HL-60 (cell line): ENCODE data around the gene SDHAF2.

Experiments used
- GABPA ChIP-seq: IDR thresholded peaks from 2 replicates; pipeline ENCODE4 v1.6.1; 2012; ENCODE audit warnings: low read depth
- POLR2AphosphoS5 ChIP-seq: IDR thresholded peaks from 2 replicates; pipeline ENCODE4 v1.6.1; 2012; ENCODE audit warnings: low read depth
- SPI1 ChIP-seq: IDR thresholded peaks from 2 replicates; pipeline ENCODE4 v1.6.1; 2012; ENCODE audit warnings: low read depth, mild to moderate bottlenecking, borderline replicate concordance
- TF ChIP-seq, protein P1 (sequence below): IDR thresholded peaks from one replicate; pipeline ENCODE4 v1.5.1; 2011; ENCODE audit warnings: low read length, control low read depth, inconsistent platforms; ENCODE audit not compliant: insufficient read depth
- TF ChIP-seq, protein P2 (sequence below): IDR thresholded peaks from 2 replicates; pipeline ENCODE4 v1.6.1; 2012; ENCODE audit warnings: low read depth; ENCODE audit not compliant: insufficient replicate concordance

DNA sequence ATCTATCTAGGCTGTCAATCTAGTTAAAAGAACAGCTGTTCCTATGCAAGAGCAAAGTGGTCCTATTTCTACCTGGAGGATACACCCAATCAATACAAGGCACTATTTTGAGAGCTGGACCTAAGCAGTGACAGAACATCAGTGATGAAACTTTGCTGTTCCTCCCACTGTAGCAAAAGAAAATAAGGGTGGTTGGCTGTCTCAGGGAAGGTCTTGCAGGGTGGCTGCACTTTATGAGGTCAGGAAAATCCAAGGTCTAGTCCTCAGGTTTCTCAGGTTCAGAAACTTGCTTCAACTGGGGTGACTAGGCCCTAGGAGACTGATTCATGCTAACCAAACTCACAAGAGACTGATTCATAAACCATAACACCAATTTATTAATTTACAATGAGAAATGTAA lies 11.8 kb upstream of the SDHAF2 start:
- TF ChIP-seq, protein P1, sequence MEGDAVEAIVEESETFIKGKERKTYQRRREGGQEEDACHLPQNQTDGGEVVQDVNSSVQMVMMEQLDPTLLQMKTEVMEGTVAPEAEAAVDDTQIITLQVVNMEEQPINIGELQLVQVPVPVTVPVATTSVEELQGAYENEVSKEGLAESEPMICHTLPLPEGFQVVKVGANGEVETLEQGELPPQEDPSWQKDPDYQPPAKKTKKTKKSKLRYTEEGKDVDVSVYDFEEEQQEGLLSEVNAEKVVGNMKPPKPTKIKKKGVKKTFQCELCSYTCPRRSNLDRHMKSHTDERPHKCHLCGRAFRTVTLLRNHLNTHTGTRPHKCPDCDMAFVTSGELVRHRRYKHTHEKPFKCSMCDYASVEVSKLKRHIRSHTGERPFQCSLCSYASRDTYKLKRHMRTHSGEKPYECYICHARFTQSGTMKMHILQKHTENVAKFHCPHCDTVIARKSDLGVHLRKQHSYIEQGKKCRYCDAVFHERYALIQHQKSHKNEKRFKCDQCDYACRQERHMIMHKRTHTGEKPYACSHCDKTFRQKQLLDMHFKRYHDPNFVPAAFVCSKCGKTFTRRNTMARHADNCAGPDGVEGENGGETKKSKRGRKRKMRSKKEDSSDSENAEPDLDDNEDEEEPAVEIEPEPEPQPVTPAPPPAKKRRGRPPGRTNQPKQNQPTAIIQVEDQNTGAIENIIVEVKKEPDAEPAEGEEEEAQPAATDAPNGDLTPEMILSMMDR, result no peak
- no peak for TF ChIP-seq GABPA
- TF ChIP-seq SPI1, result no peak
- TF ChIP-seq POLR2AphosphoS5, result no peak
- TF ChIP-seq, protein P2, sequence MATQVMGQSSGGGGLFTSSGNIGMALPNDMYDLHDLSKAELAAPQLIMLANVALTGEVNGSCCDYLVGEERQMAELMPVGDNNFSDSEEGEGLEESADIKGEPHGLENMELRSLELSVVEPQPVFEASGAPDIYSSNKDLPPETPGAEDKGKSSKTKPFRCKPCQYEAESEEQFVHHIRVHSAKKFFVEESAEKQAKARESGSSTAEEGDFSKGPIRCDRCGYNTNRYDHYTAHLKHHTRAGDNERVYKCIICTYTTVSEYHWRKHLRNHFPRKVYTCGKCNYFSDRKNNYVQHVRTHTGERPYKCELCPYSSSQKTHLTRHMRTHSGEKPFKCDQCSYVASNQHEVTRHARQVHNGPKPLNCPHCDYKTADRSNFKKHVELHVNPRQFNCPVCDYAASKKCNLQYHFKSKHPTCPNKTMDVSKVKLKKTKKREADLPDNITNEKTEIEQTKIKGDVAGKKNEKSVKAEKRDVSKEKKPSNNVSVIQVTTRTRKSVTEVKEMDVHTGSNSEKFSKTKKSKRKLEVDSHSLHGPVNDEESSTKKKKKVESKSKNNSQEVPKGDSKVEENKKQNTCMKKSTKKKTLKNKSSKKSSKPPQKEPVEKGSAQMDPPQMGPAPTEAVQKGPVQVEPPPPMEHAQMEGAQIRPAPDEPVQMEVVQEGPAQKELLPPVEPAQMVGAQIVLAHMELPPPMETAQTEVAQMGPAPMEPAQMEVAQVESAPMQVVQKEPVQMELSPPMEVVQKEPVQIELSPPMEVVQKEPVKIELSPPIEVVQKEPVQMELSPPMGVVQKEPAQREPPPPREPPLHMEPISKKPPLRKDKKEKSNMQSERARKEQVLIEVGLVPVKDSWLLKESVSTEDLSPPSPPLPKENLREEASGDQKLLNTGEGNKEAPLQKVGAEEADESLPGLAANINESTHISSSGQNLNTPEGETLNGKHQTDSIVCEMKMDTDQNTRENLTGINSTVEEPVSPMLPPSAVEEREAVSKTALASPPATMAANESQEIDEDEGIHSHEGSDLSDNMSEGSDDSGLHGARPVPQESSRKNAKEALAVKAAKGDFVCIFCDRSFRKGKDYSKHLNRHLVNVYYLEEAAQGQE, result no peak
